HepG2 (cell line): ENCODE measurements around the gene FLAD1. TPM values are rescaled to one million over a fixed set of nuclear protein-coding genes. Genes with fewer than 3 reads are reported as not detected.

Experiments
- ATAC-seq: fragments of 200-7000 bp; cut with Tn5 transposase; 3 replicates; pipeline ENCODE4 v1.9.1; 2020; ENCODE audit warnings: mild to moderate bottlenecking, moderate library complexity
- BruUV-seq: library from RNA; stranded (reverse); fragments of 400-500 nt; replicated peaks from 2 replicates; lab custom pipeline; 2021; lab: Mats Ljungman, UMichigan
- CTCF ChIA-PET: fragments of 300-600 bp; formaldehyde crosslinking; extraction: SDS; loops from one replicate; lab custom pipeline; 2021; ENCODE audit warnings: low total read pairs, inconsistent platforms, low intra/inter-chr PET ratio; lab: Yijun Ruan, JAX
- POLR2A ChIA-PET: fragments of 350-600 bp; sonication (Branson Sonifier 250); formaldehyde crosslinking; loops from one replicate; lab custom pipeline; 2020; ENCODE audit warnings: antibody characterized with exemption, inconsistent platforms; lab: Yijun Ruan, JAX
- DNase-seq: peaks from one replicate; pipeline ENCODE4 v3.0.0-alpha.2; 2015; ENCODE audit warnings: low spot score
- FAIRE-seq: peaks from 3 replicates; lab custom pipeline; 2011; peaks lifted over from hg19 to GRCh38; lab: Jason Lieb, UNC
- H2AFZ ChIP-seq: one replicate; pipeline ENCODE4 v1.6.1; 2011; ENCODE audit warnings: low read length, inconsistent platforms
- H3K27ac ChIP-seq: fragments of 300-600 bp; 3 replicates; pipeline ENCODE4 v1.8.0; 2011; ENCODE audit warnings: mixed run types, mild to moderate bottlenecking, mixed read lengths, low read length, inconsistent platforms; ENCODE audit not compliant: insufficient read depth; ENCODE audit errors: extremely low read length
- H3K27me3 ChIP-seq, 2 experiments: fragments of 200-600 bp in 1 of 2; 2 replicates in 1 of 2; 3 replicates in 1 of 2; pipeline versions ENCODE4 v1.6.0 to v1.8.0; 2011; ENCODE audit warnings: low read length in 2 of 2, mild to moderate bottlenecking in 2 of 2, moderate library complexity in 2 of 2, inconsistent platforms in 1 of 2; ENCODE audit not compliant: insufficient read depth in 2 of 2, control insufficient read depth in 1 of 2
- H3K36me3 ChIP-seq, 2 experiments: fragments of 200-600 bp in 1 of 2; replicated peaks in 1 of 2; 2 replicates in 1 of 2; 3 replicates in 1 of 2; pipeline versions ENCODE4 v1.5.1 to v1.8.0; 2011; ENCODE audit warnings: low read length in 2 of 2, inconsistent platforms in 1 of 2; ENCODE audit not compliant: insufficient read depth in 2 of 2, control insufficient read depth in 1 of 2
- H3K4me1 ChIP-seq: 2 replicates; pipeline ENCODE4 v1.5.1; 2012; ENCODE audit warnings: low read length, inconsistent platforms; ENCODE audit not compliant: insufficient read depth
- H3K4me2 ChIP-seq: 2 replicates; pipeline ENCODE4 v1.6.0; 2011; ENCODE audit warnings: low read depth, low read length, inconsistent platforms
- H3K4me3 ChIP-seq, 3 experiments: fragments of 200-600 bp in 1 of 3; sonication (generic), shearing (Covaris generic) in 1 of 3; replicated peaks in 1 of 3; 2 replicates each; pipeline ENCODE4 v1.5.1; 2011 to 2016; ENCODE audit warnings: low read length in 3 of 3, inconsistent platforms in 2 of 3, low read depth in 2 of 3, mild to moderate bottlenecking in 2 of 3, control low read depth in 1 of 3, mixed read lengths in 1 of 3; ENCODE audit not compliant: insufficient read depth in 1 of 3
- H3K79me2 ChIP-seq: one replicate; pipeline ENCODE4 v1.6.1; 2011; ENCODE audit warnings: low read length, inconsistent platforms; ENCODE audit not compliant: insufficient read depth
- H3K9ac ChIP-seq: 2 replicates; pipeline ENCODE4 v1.6.0; 2011; ENCODE audit warnings: mild to moderate bottlenecking, low read depth, low read length, inconsistent platforms; ENCODE audit not compliant: insufficient read depth
- H3K9me3 ChIP-seq: 2 replicates; pipeline ENCODE4 v1.5.1; 2012; ENCODE audit warnings: mild to moderate bottlenecking, low read length
- H4K20me1 ChIP-seq: 2 replicates; pipeline ENCODE4 v1.6.0; 2011; ENCODE audit warnings: inconsistent platforms, mild to moderate bottlenecking, low read length, moderate library complexity; ENCODE audit not compliant: insufficient read depth
- ARID3A ChIP-seq: IDR thresholded peaks from 2 replicates; pipeline ENCODE4 v1.6.1; 2012; ENCODE audit warnings: low read depth, low read length, improper control_type of control experiment
- NBN ChIP-seq: fragments of 450-650 bp; conservative IDR thresholded peaks from 2 replicates; pipeline ENCODE4 v1.6.1; 2017
- TBX2 ChIP-seq: sonication (generic); formaldehyde crosslinking; IDR thresholded peaks from 2 replicates; pipeline ENCODE4 v1.5.0; 2020; ENCODE audit warnings: missing genetic modification reagents, mild to moderate bottlenecking, borderline replicate concordance
- ZNF121 ChIP-seq: sonication (generic); formaldehyde crosslinking; IDR thresholded peaks from 2 replicates; pipeline ENCODE4 v1.5.0; 2020; ENCODE audit warnings: mild to moderate bottlenecking, missing genetic modification reagents
- ZNF326 ChIP-seq: sonication (generic); formaldehyde crosslinking; IDR thresholded peaks from 2 replicates; pipeline ENCODE4 v1.4.0; 2020; ENCODE audit warnings: missing genetic modification reagents, borderline replicate concordance
- ZNF629 ChIP-seq: sonication (generic); formaldehyde crosslinking; conservative IDR thresholded peaks from 2 replicates; pipeline ENCODE4 v1.5.0; 2020; ENCODE audit warnings: missing genetic modification reagents
- WGBS: methylation state at CpG from one replicate; pipeline ENCODE4 v1.1.6; 2017; ENCODE audit warnings: low lambda C conversion rate; 5-methylcytosine and 5-hydroxymethylcytosine counted together
- in situ Hi-C: cut with HindIII; loops from 2 replicates; pipeline ENCODE4 v1.10.0; 2017; ENCODE audit warnings: low pct_unique_long_range_greater_than_20kb; ENCODE audit not compliant: extremely low pct_ligation_motif_present
- intact Hi-C: fragments of 100-400 bp; cut with micrococcal nuclease; formaldehyde crosslinking; loops from one replicate; pipeline ENCODE4 v1.10.0; 2022; ENCODE audit not compliant: unreplicated experiment
- polyA plus RNA-seq, 8 experiments: library from polyadenylated mRNA; depleted of rRNA in 3 of 8; stranded (reverse) in 7 of 8; unstranded in 1 of 8; fragments of >200 nt; fragmentation: Illumina TruSeq in 4 of 8; extraction: Trizol in 4 of 8; gene quantifications; 2 replicates each; pipeline versions ENCODE4 v1.2.1 to v1.2.3, GENCODE V29; 2011 to 2016; ENCODE audit warnings: low read depth in 4 of 8, missing spikeins in 1 of 8, mixed read lengths in 1 of 8; ENCODE audit not compliant: insufficient read depth in 1 of 8
- total RNA-seq, 5 experiments: library from RNA; depleted of rRNA; stranded (reverse); fragments of >200 nt; fragmentation: Illumina TruSeq; extraction: Trizol; gene quantifications; 2 replicates each; pipeline ENCODE4 v1.2.3, GENCODE V29; 2016; ENCODE audit warnings: low read depth in 1 of 5
- TF ChIP-seq, protein P1 (sequence below): sonication (generic); formaldehyde crosslinking; conservative IDR thresholded peaks from 2 replicates; pipeline ENCODE4 v1.5.0; 2020; ENCODE audit warnings: missing genetic modification reagents
- TF ChIP-seq, protein P2 (sequence below): sonication (generic); formaldehyde crosslinking; IDR thresholded peaks from 2 replicates; pipeline ENCODE4 v1.4.0; 2020; ENCODE audit warnings: mild to moderate bottlenecking, missing genetic modification reagents
- TF ChIP-seq, protein P3 (sequence below): sonication (generic); formaldehyde crosslinking; IDR thresholded peaks from 2 replicates; pipeline ENCODE4 v1.4.0; 2020; ENCODE audit warnings: missing genetic modification reagents
- TF ChIP-seq, protein P4 (sequence below): sonication (generic); formaldehyde crosslinking; conservative IDR thresholded peaks from 2 replicates; pipeline ENCODE4 v1.8.0; 2022; ENCODE audit warnings: mild to moderate bottlenecking, moderate library complexity, missing genetic modification reagents

Gene FLAD1
- total and polyA plus RNA-seq, 2 of the 13 experiments (the other 11 are each of a cell fraction or from before 2014, with no cell fraction given) = 25.9 to 32.8 TPM

- ATAC-seq = no peak
- no peak overlapping the region for H3K4me3 ChIP-seq
- 96% methylated on average over 5 of the region's 5 CpGs for WGBS
- POLR2A ChIA-PET = no interaction called here
- intact Hi-C loops = no loop called here
- peaks cover 62% of the 10 kb centered on the region for H3K4me1 ChIP-seq
- no peaks in the 10 kb centered on the region for H3K27me3 ChIP-seq
- in situ Hi-C loops = no loop called here
- CTCF ChIA-PET = no interaction called here
- FAIRE-seq = no peak
- H3K27ac ChIP-seq = no peak overlapping the region
- H3K36me3 ChIP-seq = no peaks in the 10 kb centered on the region
- no peaks in the 10 kb centered on the region for H4K20me1 ChIP-seq
- BruUV-seq = no TSS peak
- no peaks in the 10 kb centered on the region for H3K79me2 ChIP-seq
- no peaks in the 10 kb centered on the region for H3K9me3 ChIP-seq
- TF ChIP-seq ZNF629 (peak; percentile 76), TBX2 (CRISPR knock-in tag) (no peak), ZNF121 (CRISPR knock-in tag) (peak; percentile 39; the same call in 1 of the 2 replicates), NBN (no peak), ARID3A (no peak), ZNF326 (CRISPR knock-in tag) (no peak)
- TF ChIP-seq, protein P1, sequence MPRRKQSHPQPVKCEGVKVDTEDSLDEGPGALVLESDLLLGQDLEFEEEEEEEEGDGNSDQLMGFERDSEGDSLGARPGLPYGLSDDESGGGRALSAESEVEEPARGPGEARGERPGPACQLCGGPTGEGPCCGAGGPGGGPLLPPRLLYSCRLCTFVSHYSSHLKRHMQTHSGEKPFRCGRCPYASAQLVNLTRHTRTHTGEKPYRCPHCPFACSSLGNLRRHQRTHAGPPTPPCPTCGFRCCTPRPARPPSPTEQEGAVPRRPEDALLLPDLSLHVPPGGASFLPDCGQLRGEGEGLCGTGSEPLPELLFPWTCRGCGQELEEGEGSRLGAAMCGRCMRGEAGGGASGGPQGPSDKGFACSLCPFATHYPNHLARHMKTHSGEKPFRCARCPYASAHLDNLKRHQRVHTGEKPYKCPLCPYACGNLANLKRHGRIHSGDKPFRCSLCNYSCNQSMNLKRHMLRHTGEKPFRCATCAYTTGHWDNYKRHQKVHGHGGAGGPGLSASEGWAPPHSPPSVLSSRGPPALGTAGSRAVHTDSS (CRISPR knock-in tag) = no peak
- TF ChIP-seq, protein P2, sequence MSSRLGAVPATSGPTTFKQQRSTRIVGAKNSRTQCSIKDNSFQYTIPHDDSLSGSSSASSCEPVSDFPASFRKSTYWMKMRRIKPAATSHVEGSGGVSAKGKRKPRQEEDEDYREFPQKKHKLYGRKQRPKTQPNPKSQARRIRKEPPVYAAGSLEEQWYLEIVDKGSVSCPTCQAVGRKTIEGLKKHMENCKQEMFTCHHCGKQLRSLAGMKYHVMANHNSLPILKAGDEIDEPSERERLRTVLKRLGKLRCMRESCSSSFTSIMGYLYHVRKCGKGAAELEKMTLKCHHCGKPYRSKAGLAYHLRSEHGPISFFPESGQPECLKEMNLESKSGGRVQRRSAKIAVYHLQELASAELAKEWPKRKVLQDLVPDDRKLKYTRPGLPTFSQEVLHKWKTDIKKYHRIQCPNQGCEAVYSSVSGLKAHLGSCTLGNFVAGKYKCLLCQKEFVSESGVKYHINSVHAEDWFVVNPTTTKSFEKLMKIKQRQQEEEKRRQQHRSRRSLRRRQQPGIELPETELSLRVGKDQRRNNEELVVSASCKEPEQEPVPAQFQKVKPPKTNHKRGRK = no peak
- TF ChIP-seq, protein P3, sequence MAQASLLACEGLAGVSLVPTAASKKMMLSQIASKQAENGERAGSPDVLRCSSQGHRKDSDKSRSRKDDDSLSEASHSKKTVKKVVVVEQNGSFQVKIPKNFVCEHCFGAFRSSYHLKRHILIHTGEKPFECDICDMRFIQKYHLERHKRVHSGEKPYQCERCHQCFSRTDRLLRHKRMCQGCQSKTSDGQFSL = no peak
- TF ChIP-seq, protein P4, sequence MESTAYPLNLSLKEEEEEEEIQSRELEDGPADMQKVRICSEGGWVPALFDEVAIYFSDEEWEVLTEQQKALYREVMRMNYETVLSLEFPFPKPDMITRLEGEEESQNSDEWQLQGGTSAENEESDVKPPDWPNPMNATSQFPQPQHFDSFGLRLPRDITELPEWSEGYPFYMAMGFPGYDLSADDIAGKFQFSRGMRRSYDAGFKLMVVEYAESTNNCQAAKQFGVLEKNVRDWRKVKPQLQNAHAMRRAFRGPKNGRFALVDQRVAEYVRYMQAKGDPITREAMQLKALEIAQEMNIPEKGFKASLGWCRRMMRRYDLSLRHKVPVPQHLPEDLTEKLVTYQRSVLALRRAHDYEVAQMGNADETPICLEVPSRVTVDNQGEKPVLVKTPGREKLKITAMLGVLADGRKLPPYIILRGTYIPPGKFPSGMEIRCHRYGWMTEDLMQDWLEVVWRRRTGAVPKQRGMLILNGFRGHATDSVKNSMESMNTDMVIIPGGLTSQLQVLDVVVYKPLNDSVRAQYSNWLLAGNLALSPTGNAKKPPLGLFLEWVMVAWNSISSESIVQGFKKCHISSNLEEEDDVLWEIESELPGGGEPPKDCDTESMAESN (CRISPR knock-in tag) = no peak
- no peak for DNase-seq
- H3K9ac ChIP-seq = no peak overlapping the region
- H2AFZ ChIP-seq = no peak overlapping the region
- no peak overlapping the region for H3K4me2 ChIP-seq
These were observed 48.7 kb upstream of the FLAD1 start for GRCh38 chr1:154934358-154934948.
